GM12864 (cell line): ENCODE results near the gene KLHL2.
"Not testable (repeated sequence)": the region's sequence is repeated elsewhere in the genome, so short reads cannot be mapped to it uniquely, and the experiment has no call there.

Experiments used
- DNase-seq: peaks from one replicate; pipeline ENCODE4 v3.0.0-alpha.2; 2011; ENCODE audit warnings: low read depth
- H3K4me3 ChIP-seq: 2 replicates; pipeline ENCODE4 v1.5.1; 2011; ENCODE audit warnings: mild to moderate bottlenecking, low read depth, low read length, control low read depth
- TF ChIP-seq, protein P1 (sequence below): IDR thresholded peaks from 2 replicates; pipeline ENCODE4 v1.5.1; 2011; ENCODE audit warnings: low read depth, mild to moderate bottlenecking, moderate library complexity, low read length, control low read depth, inconsistent platforms; ENCODE audit errors: missing control alignments

The KLHL2 gene

DNA sequence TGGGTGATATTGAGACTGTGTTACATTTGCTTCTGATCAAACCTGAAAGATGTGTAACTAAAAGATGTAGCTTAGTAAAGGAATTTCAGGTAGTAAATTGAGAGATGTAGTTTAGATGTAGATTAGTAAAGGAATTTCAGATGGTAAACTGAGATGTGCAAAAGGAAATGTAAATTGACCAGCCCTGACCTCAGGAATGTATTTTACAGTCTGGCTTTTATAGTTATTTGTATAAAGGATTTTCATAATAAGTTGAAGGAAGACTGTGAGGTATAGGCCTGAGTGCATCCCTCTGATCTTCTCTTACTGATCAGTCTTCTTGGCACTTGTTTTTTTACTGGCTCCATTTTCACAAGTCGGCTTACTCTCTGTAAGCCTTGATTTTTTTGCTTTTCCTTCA lies 3.2 kb downstream of the KLHL2 start:
- DNase-seq, result no peak
- TF ChIP-seq, protein P1, sequence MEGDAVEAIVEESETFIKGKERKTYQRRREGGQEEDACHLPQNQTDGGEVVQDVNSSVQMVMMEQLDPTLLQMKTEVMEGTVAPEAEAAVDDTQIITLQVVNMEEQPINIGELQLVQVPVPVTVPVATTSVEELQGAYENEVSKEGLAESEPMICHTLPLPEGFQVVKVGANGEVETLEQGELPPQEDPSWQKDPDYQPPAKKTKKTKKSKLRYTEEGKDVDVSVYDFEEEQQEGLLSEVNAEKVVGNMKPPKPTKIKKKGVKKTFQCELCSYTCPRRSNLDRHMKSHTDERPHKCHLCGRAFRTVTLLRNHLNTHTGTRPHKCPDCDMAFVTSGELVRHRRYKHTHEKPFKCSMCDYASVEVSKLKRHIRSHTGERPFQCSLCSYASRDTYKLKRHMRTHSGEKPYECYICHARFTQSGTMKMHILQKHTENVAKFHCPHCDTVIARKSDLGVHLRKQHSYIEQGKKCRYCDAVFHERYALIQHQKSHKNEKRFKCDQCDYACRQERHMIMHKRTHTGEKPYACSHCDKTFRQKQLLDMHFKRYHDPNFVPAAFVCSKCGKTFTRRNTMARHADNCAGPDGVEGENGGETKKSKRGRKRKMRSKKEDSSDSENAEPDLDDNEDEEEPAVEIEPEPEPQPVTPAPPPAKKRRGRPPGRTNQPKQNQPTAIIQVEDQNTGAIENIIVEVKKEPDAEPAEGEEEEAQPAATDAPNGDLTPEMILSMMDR, result no peak
- H3K4me3 ChIP-seq, result no peak overlapping the region

DNA sequence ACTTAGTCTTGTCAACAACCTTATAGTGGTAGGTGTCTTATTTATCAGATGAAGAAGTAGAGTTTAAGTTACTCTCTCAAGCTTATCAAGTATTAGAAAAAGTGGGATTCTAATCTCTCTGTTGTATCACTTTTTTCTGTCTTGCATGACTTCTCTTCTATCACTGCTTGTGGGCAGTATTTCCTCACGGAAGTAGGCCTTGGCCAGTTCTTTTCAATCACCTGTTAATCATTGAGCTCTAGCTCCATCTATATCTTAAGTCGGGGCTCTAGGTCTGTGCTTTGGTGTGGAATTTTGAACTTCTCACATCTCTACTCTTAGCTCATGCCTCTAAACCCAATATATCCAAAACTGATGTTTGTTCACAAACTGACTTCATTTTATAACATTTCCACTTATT lies 5.3 kb downstream of the KLHL2 start:
- DNase-seq, H3K4me3 ChIP-seq: not testable (repeated sequence)

DNA sequence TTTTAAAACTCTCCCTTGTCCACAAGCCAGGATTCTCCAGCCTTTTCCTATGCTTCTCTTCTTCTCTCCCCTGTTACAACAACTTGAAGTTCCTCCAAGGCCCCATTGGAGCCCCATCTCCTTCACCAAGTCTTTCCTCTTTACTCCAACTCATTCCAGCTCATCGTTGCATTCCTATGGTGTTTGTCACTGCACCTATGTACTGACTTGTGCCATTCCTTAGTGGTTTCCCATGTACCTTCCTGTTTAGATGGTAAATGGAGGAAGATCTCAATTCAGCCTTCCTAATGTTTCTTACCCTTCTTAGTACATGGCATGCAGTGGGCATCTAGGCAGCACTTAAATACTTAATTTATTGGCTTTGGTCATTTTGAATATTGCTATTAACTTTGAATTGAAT lies 6.0 kb downstream of the KLHL2 start:
- not testable (repeated sequence) for DNase-seq, H3K4me3 ChIP-seq

DNA sequence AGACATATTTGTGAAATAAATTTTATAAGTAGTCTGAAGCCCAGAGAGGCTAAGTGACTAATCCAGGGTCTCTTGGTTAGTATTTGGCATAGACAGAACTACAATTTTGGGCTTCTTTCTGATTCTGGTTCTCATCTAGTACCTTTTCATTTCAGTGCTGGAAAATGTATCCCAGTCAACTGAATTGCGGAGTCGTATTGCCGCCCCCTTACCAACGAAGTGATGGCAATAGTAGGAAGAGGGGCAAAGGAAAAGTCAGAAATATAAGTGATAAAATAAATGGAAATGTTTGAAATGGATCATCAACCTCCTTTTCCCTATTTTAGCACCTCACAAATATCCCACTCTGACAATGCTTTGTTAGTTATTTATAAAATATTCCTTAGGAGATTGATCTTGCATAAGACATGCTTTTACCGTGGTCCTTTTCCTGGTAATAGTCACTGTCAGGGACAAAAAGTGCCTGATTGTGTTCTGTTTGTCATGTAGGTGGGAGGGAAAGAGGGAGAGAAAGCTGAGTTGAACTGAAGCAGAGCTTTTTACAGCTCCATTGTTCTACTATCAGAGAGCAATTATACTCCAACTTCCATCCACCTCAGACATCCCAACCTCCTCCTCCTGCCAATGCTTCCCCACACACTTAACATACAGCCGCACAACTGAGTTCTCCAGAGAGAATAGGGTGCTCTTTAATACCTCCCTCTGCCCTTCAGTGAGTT lies 6.8 kb downstream of the KLHL2 start:
- not testable (repeated sequence) for DNase-seq, H3K4me3 ChIP-seq

DNA sequence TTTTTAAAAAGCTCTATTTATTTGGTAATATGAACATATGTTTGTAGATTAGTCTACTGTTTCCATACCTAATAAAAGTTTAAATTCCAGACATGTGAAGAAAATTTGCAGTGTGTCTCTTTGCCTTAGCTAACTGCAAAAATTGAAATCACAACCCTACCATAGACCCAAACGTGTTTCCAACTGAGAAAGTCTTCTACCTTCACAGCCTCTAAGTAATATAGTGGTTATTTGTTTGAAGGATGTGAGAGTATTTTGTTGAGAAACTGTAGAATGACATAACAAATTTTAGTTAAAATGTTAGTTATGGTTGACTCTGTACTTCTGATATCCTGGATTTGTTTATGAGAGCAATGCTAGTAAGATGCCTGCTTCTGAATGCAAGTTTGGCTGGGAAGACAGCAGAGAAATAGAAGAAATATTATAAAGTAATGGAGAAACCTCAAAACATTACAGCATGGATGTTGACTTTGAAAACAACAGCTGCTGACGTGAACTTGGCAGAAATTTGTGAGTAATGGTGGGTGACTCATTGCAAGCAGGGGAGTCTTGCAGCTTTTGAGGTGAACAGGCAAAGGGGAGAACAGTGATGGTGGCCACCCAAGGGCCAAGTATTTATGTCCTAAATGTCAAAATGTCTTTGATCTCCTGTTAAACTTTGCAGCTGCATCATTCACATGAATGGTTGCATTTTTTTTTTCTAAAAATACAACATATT lies 7.8 kb downstream of the KLHL2 start:
- H3K4me3 ChIP-seq, result not testable (repeated sequence)

DNA sequence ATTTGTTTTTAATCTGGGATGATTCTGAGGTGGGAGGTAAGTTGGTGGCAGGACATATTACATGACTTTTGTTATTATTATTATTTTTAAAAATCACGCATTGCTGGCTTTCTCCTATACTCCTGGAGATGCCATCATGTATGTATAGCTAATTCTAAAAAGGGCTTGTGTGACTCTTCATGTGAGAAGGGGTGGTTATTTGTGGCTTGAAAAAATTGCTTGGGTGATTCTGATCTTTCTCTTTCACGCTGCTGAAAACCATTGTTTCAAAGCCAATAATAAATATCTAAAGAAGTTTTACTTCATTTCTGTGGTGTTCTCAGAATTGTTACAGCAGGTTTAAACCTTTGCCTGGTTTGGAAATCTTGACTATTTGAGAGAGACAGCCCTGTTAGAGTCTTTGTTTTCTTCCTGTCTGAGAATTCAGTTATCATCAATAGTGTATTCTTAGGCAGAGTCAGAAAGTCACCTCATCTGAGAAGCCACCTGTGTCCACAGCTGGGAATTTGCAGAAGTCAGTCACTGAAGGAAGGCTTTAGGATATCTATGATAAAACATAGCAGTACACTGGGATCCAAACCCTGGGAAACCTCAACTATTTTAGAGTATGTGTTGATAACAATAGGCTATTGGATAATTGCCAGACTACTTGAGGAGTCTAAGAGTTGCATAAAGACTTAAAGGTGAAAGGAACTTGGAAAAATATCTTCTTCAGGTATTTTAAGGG lies 8.6 kb downstream of the KLHL2 start:
- not testable (repeated sequence) for DNase-seq

More for the DNA sequence above, 7.8 kb downstream of the KLHL2 start:
- DNase-seq, result not testable (repeated sequence)

DNA sequence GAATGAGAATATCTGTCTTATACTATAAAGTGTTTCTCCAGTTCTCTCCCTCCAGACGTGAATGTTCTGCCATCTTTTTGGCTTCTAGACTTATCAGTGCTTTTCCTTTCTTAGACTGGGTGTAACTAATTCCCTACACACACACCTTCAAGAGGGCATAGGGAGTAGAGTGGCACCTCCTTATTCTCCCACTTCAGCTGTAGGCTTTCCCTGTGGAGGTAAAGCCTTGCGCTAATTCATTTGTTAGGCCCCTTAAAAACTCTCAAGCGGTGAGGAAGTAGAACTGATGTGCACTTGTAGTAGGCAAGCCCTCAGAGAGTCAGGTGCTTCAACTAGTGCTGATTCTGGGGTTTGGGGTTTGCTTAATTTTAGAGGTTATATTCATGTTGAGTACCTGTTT lies 10.0 kb downstream of the KLHL2 start:
- TF ChIP-seq, protein P1, result no peak
- H3K4me3 ChIP-seq, result no peak overlapping the region
- DNase-seq, result no peak

More for the DNA sequence above, 8.6 kb downstream of the KLHL2 start:
- not testable (repeated sequence) for H3K4me3 ChIP-seq

DNA sequence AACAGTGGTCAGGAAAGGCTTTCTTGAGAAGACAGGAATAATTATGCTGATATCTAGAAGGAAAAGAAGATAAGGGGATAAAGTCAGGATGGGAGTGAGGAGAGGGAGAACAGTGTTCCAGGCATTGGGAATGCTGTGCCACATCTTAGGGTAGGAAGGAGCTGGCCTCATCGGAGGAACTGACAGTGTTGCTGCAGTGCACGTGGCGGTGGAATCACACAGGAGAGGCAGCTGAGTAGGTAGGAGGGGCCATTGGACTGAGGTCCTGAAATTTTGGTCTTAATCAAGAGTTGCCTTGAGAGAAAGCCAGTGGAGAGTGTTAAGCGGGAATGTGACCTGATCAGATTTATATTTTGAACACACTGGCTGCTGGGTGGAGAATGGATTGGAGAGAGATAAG lies 13.9 kb downstream of the KLHL2 start:
- not testable (repeated sequence) for H3K4me3 ChIP-seq, DNase-seq

DNA sequence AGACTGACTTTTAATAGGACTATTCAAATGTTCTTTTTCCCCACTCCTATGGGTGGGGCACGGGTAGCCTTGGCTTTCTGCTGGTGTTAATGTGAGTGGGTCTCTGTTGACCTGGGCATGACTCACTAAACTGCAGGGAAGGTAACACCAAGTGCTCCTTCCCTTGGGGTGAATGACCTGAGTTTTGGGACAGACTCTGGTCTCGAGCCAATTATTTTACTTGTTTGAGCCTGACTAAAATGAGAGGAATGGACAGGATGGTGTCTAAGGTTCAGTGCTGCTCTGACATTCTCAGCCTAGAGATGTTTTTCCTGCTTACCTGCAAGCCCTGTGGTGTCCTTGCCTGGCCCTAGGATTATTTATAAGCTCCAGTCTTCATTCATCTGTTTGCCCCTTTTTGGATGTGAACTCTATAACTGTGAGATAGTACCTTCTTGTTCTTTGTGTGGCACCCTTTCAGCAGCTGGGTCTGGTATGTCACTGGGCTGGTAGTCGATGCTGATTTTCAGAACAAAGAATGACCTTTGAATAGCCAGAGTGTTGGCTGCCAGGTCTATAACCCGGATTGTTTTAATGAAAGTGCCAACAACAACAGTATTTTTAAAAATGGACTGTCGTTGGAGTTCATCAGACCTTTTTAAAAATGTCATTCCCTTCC lies 14.8 kb downstream of the KLHL2 start:
- not testable (repeated sequence) for DNase-seq, H3K4me3 ChIP-seq

DNA sequence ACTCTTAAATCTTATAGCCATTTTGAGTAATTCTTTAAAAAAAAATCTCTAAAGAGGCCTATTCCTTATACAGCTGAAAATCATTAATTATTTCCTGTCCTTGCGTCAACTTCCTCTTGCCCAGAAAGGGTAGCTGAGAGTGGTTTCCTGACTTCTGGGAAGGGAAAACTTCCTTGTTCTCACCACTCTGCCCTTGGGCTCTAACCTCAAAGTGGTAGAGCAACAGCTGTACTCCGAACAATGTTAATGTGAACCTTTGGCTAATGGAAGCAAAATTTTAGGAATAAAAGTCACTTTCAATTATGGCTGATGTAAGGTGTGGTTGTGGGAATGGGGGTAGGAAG lies 15.3 kb downstream of the KLHL2 start:
- TF ChIP-seq, protein P1, result no peak
- no peak overlapping the region for H3K4me3 ChIP-seq
- no peak for DNase-seq

DNA sequence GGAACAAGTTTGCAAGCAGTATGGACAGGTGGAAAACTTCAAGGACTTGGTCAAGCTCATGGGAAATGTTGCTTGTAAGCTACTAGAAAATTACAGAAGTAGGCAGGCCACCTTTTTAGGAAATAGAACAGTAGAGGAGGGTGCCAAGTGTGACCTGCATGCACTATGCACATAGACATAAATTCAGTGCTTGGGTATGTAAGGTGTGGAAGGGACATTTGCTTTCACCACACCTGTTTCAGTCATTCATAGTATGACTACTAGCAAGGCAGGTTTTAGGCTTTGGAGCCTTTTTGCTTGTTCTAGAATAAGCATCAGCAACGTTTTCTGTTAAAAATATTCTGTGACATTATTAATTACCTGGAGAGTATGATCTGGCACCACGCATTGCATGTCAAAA lies 20.0 kb downstream of the KLHL2 start:
- DNase-seq, H3K4me3 ChIP-seq: not testable (repeated sequence)

DNA sequence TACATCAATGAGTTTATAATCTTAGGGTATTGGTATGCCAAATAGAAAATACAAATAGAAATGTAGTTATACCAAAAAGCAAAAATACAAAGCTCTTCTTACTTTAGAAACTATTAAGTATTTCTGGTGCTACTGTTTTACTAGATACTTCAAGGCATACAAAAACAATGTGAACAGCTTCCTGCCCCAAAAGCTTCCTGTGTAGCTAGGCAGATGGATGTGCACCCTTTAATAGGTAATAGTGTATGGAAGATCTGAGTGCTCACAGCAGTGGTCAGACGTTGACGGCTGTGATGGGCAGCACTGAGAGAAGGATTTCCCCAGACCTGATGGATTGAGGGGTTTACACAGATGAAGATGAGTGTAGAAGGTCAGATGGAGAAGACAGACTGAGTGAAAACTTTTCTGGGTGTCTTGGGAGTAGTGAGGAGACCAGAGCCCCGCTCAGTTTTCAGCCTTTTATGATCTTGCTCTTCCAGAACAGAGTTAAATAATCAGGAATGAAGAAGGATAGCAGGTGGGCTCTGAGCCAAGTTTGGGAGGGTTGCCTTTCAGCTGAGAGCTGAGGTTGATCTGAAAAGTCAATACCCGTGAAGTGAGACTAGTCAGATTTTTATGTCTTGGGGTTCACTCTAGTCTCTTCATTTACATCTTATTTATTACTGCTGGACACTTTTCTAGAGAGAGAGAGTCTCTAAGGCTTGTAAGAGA lies 22.3 kb downstream of the KLHL2 start:
- not testable (repeated sequence) for H3K4me3 ChIP-seq, DNase-seq

DNA sequence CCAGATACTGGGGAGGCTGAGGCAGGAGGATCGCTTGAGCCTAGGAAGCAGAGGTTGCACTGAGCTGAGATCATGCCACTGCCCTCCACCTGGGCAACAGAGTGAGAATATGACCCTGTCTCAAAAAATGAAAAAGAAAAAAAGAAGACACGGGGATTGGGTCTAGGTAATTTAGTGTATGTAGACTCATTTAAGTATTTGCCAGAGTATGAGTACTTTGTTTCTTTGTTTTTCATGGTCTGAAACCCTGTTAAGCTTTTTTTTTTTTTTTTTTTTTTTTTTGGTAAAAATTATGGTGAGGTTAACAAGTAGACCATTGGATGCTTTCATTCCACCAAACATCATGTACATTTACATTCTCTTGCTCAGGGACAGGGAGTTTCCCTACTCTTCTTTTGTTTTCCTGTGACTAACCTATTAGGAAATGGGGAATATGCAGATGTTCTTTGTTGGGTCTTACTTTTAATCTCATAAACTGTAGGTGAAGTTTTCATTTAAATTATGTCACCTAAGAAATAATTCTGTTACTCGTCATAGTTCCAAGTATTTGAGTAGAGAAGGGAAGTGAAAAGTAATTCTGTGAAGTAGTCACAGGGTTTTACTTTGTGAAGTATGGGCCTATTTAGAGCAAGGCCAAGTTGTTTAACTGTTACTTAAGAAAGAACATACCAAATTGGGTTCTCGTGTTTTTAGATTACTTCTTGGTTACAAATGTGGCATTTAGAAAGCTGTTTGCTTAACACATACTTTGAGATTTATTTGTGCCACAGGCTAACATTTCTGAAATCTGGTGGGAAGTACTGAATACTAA lies 25.5 kb downstream of the KLHL2 start:
- not testable (repeated sequence) for DNase-seq, H3K4me3 ChIP-seq
